A673 (cell line): ENCODE data around the gene KLHL10.

Source experiments
- EZH2 ChIP-seq: fragments of 200-600 bp; sonication (generic); IDR thresholded peaks from 2 replicates; pipeline ENCODE4 v1.6.1; 2017; ENCODE audit warnings: borderline replicate concordance, low read depth, mild to moderate bottlenecking, mixed read lengths, antibody characterized with exemption, low read length; ENCODE audit not compliant: poor library complexity, severe bottlenecking
- TF ChIP-seq, protein P1 (sequence below): fragments of 300-800, 200-600 bp; sonication (generic); conservative IDR thresholded peaks from 2 replicates; pipeline ENCODE4 v1.5.1; 2017; ENCODE audit warnings: low read depth, mild to moderate bottlenecking, antibody characterized with exemption, low read length, moderate library complexity, mixed read lengths

DNA sequence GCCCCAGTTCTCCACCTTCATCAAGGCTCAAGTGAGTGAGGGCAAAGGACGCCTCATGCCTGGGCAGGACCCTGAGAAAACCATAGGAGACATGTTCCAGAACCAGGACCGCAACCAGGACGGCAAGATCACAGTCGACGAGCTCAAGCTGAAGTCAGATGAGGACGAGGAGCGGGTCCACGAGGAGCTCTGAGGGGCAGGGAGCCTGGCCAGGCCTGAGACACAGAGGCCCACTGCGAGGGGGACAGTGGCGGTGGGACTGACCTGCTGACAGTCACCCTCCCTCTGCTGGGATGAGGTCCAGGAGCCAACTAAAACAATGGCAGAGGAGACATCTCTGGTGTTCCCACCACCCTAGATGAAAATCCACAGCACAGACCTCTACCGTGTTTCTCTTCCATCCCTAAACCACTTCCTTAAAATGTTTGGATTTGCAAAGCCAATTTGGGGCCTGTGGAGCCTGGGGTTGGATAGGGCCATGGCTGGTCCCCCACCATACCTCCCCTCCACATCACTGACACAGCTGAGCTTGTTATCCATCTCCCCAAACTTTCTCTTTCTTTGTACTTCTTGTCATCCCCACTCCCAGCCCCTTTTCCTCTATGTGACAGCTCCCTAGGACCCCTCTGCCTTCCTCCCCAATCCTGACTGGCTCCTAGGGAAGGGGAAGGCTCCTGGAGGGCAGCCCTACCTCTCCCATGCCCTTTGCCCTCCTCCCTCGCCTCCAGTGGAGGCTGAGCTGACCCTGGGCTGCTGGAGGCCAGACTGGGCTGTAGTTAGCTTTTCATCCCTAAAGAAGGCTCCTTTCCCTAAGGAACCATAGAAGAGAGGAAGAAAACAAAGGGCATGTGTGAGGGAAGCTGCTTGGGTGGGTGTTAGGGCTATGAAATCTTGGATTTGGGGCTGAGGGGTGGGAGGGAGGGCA, 15.1 kb upstream of the KLHL10 start:
- TF ChIP-seq, protein P1, sequence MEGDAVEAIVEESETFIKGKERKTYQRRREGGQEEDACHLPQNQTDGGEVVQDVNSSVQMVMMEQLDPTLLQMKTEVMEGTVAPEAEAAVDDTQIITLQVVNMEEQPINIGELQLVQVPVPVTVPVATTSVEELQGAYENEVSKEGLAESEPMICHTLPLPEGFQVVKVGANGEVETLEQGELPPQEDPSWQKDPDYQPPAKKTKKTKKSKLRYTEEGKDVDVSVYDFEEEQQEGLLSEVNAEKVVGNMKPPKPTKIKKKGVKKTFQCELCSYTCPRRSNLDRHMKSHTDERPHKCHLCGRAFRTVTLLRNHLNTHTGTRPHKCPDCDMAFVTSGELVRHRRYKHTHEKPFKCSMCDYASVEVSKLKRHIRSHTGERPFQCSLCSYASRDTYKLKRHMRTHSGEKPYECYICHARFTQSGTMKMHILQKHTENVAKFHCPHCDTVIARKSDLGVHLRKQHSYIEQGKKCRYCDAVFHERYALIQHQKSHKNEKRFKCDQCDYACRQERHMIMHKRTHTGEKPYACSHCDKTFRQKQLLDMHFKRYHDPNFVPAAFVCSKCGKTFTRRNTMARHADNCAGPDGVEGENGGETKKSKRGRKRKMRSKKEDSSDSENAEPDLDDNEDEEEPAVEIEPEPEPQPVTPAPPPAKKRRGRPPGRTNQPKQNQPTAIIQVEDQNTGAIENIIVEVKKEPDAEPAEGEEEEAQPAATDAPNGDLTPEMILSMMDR: no peak
- TF ChIP-seq EZH2: no peak
